Activated CD8-positive, alpha-beta memory T cell treated with anti-CD3 and anti-CD28 coated beads for 4 hours (primary cell): ENCODE results near the gene QRSL1.
"Not testable (repeated sequence)": the region's sequence is repeated elsewhere in the genome, so short reads cannot be mapped to it uniquely, and the experiment has no call there.

Experiments
- DNase-seq, 2 donors: peaks; one replicate each; pipeline ENCODE4 v3.0.0-alpha.2; 2020; ENCODE audit warnings: low read depth in 2 of 2

Gene QRSL1

GRCh38 chr6:106629103-106629858, at the start of gene QRSL1, which contains the start of gene RTN4IP1:
QRSL1 (plus strand) TSS chr6:106629578; CDS start chr6:106629682, 104 bp downstream.
RTN4IP1 (minus strand) TSS chr6:106629498; CDS start chr6:106629021, 477 bp downstream.
- DNase-seq: peak; percentile 60 to 73

- no peak for DNase-seq
Observed at GRCh38 chr6:106581468-106581867, 47.9 kb upstream of the QRSL1 start.

GRCh38 chr6:106586815-106587415, 42.5 kb upstream of the QRSL1 start:
- DNase-seq: no peak

GRCh38 chr6:106588937-106589336, 40.4 kb upstream of the QRSL1 start:
- DNase-seq: not testable (repeated sequence)

GRCh38 chr6:106591111-106591825, 38.1 kb upstream of the QRSL1 start:
- DNase-seq: no peak

- DNase-seq: no peak
Observed at GRCh38 chr6:106599440-106599839, 29.9 kb upstream of the QRSL1 start.

GRCh38 chr6:106600329-106600728, 29.0 kb upstream of the QRSL1 start:
- DNase-seq: no peak

GRCh38 chr6:106608080-106608668, 21.2 kb upstream of the QRSL1 start:
- no peak for DNase-seq

- DNase-seq: no peak
Observed at GRCh38 chr6:106609699-106610098, 19.7 kb upstream of the QRSL1 start.

GRCh38 chr6:106611030-106611429, 18.3 kb upstream of the QRSL1 start:
- DNase-seq: no peak

- no peak for DNase-seq
Observed at GRCh38 chr6:106612671-106613416, 16.5 kb upstream of the QRSL1 start.

- no peak for DNase-seq
Observed at GRCh38 chr6:106613590-106613989, 15.8 kb upstream of the QRSL1 start.

GRCh38 chr6:106614166-106614565, 15.2 kb upstream of the QRSL1 start:
- no peak for DNase-seq

GRCh38 chr6:106614592-106615257, 14.7 kb upstream of the QRSL1 start:
- no peak for DNase-seq

GRCh38 chr6:106617302-106617701, 12.1 kb upstream of the QRSL1 start:
- no peak for DNase-seq

GRCh38 chr6:106617857-106618256, 11.5 kb upstream of the QRSL1 start:
- DNase-seq: no peak

- no peak for DNase-seq
Observed at GRCh38 chr6:106618324-106618723, 11.1 kb upstream of the QRSL1 start.

GRCh38 chr6:106619223-106619622, 10.2 kb upstream of the QRSL1 start:
- DNase-seq: no peak

- DNase-seq: no peak
Observed at GRCh38 chr6:106620931-106621672, 8.3 kb upstream of the QRSL1 start.

GRCh38 chr6:106622412-106622811, 7.0 kb upstream of the QRSL1 start:
- no peak for DNase-seq
